HCT116 (cell line): ENCODE results near the gene DLG2.

Experiments
- CEBPB ChIP-seq: IDR thresholded peaks from 2 replicates; pipeline ENCODE4 v1.6.1; 2012; ENCODE audit warnings: low read depth
- ELF1 ChIP-seq: IDR thresholded peaks from 2 replicates; pipeline ENCODE4 v1.6.1; 2012; ENCODE audit warnings: low read depth, borderline replicate concordance
- POLR2A ChIP-seq: IDR thresholded peaks from 2 replicates; pipeline ENCODE4 v1.7.0; 2011; ENCODE audit warnings: borderline replicate concordance; ENCODE audit not compliant: insufficient read depth, insufficient read length; ENCODE audit errors: extremely low read depth
- TCF7L2 ChIP-seq: IDR thresholded peaks from 2 replicates; pipeline ENCODE4 v1.7.0; 2011; ENCODE audit warnings: borderline replicate concordance, inconsistent platforms; ENCODE audit not compliant: insufficient read depth, insufficient read length; ENCODE audit errors: extremely low read depth
- ZBTB33 ChIP-seq: IDR thresholded peaks from 2 replicates; pipeline ENCODE4 v1.6.1; 2011; ENCODE audit warnings: mild to moderate bottlenecking, low read length, moderate library complexity; ENCODE audit not compliant: insufficient replicate concordance; ENCODE audit errors: extremely low read depth
- ZNF274 ChIP-seq: fragments of 200-500 bp; sonication (Bioruptor generic); IDR thresholded peaks from 2 replicates; pipeline ENCODE4 v1.6.1; 2014; ENCODE audit warnings: mild to moderate bottlenecking, low read depth, low read length, inconsistent platforms
- TF ChIP-seq, protein P1 (sequence below): IDR thresholded peaks from 2 replicates; pipeline ENCODE4 v1.6.1; 2012

DNA sequence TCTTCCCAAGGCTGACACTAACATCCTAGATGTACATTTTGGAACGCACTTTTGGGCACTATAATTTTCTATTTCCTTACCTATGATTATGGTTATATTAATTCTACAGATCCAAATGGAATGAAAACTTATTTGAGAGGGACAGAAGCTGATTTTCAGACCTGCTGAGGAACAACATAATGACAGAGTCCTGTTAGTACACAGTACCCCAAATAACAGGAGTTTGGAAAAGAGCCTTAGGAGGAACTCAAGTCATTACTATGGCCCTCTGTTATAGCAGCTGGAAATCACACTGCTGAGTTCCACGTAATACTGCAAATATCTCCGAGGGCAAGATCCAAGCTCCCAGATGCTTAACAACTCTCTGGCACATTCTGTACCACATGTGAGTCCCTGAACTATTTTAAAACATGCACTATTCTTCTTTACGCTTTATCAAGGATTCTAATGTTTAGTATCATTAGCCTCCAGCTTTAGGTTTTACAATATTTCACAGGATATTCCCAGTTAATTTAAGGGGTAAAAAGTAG is 1313.2 kb downstream of the DLG2 start:
- TF ChIP-seq TCF7L2: no peak
- TF ChIP-seq, protein P1, sequence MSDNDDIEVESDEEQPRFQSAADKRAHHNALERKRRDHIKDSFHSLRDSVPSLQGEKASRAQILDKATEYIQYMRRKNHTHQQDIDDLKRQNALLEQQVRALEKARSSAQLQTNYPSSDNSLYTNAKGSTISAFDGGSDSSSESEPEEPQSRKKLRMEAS: no peak
- no peak for TF ChIP-seq CEBPB
- no peak for TF ChIP-seq ELF1
- TF ChIP-seq ZNF274: no peak
- TF ChIP-seq POLR2A: no peak
- no peak for TF ChIP-seq ZBTB33
